NCI-H1436 (cell line): Measurements from ENCODE around the gene CCDC88C.
"Not testable (repeated sequence)": the region's sequence is repeated elsewhere in the genome, so short reads cannot be mapped to it uniquely, and the experiment has no call there.

Experiments used
- DNase-seq: peaks from one replicate; lab custom pipeline; 2025; lab: John Stamatoyannopoulos, UW

Gene CCDC88C

GRCh38 chr14:91417120-91417982, at the start of gene CCDC88C:
Gene CCDC88C (minus strand): TSS chr14:91417820. CDS start chr14:91417690, 130 bp downstream.
- DNase-seq: peak; percentile 65

- peak; percentile 28 for DNase-seq
Measured at GRCh38 chr14:91466192-91466591, 48.6 kb upstream of the CCDC88C start.

GRCh38 chr14:91464615-91465205, 47.1 kb upstream of the CCDC88C start:
- no peak for DNase-seq

- DNase-seq: no peak
Measured at GRCh38 chr14:91458612-91459011, 41.0 kb upstream of the CCDC88C start.

GRCh38 chr14:91456283-91456682, 38.7 kb upstream of the CCDC88C start:
- no peak for DNase-seq

- no peak for DNase-seq
Measured at GRCh38 chr14:91454580-91454979, 37.0 kb upstream of the CCDC88C start.

GRCh38 chr14:91454155-91454554, 36.5 kb upstream of the CCDC88C start:
- DNase-seq: no peak

GRCh38 chr14:91453744-91454143, 36.1 kb upstream of the CCDC88C start:
- no peak for DNase-seq

- no peak for DNase-seq
Measured at GRCh38 chr14:91444335-91445020, 26.9 kb upstream of the CCDC88C start.

GRCh38 chr14:91439345-91439744, 21.7 kb upstream of the CCDC88C start:
- no peak for DNase-seq

GRCh38 chr14:91438845-91439244, 21.2 kb upstream of the CCDC88C start:
- no peak for DNase-seq

- DNase-seq: not testable (repeated sequence)
Measured at GRCh38 chr14:91436266-91436665, 18.6 kb upstream of the CCDC88C start.

- DNase-seq: no peak
Measured at GRCh38 chr14:91429385-91429784, 11.8 kb upstream of the CCDC88C start.

- not testable (repeated sequence) for DNase-seq
Measured at GRCh38 chr14:91428931-91429330, 11.3 kb upstream of the CCDC88C start.

GRCh38 chr14:91425531-91425944, 7.9 kb upstream of the CCDC88C start:
- DNase-seq: not testable (repeated sequence)

- no peak for DNase-seq
Measured at GRCh38 chr14:91424813-91425530, 7.4 kb upstream of the CCDC88C start.

GRCh38 chr14:91420686-91421085, 3.1 kb upstream of the CCDC88C start:
- no peak for DNase-seq

- no peak for DNase-seq
Measured at GRCh38 chr14:91419451-91419850, 1.8 kb upstream of the CCDC88C start.

GRCh38 chr14:91419044-91419397, 1.4 kb upstream of the CCDC88C start:
- no peak for DNase-seq

GRCh38 chr14:91418387-91419043, 895 bp upstream of the CCDC88C start:
- peak; percentile 54 for DNase-seq

GRCh38 chr14:91417983-91418386, 365 bp upstream of the CCDC88C start:
- DNase-seq: peak; percentile 54

GRCh38 chr14:91416744-91417119, 888 bp downstream of the CCDC88C start:
- no peak for DNase-seq
